GM21360 (cell line): ENCODE measurements around the gene MAP3K6.

Experiments used
- ATAC-seq: cut with Tn5 transposase; IDR thresholded peaks from one replicate; pipeline ENCODE4 v1.9.1; 2021; ENCODE audit warnings: mild to moderate bottlenecking, moderate library complexity; ENCODE audit not compliant: unreplicated experiment

MAP3K6 gene

GRCh38 chr1:27374362-27375086, 7.8 kb upstream of the MAP3K6 start, which contains the start of gene FCN3:
Gene FCN3 (minus strand): TSS chr1:27374824. CDS start chr1:27374818, 6 bp downstream.
- ATAC-seq, result no peak

GRCh38 chr1:27372808-27373690, 6.3 kb upstream of the MAP3K6 start:
- no peak for ATAC-seq

GRCh38 chr1:27372022-27372807, 5.5 kb upstream of the MAP3K6 start:
- ATAC-seq, result no peak

- no peak for ATAC-seq
Observed at GRCh38 chr1:27368869-27369582, 2.3 kb upstream of the MAP3K6 start.

- no peak for ATAC-seq
Observed at GRCh38 chr1:27367160-27367650, 444 bp upstream of the MAP3K6 start.

GRCh38 chr1:27366113-27366410, 699 bp downstream of the MAP3K6 start:
- peak; percentile 37 for ATAC-seq

GRCh38 chr1:27365372-27366112, 1.2 kb downstream of the MAP3K6 start:
- peak; percentile 30 for ATAC-seq

GRCh38 chr1:27364696-27365371, 1.9 kb downstream of the MAP3K6 start:
- no peak for ATAC-seq

- ATAC-seq, result no peak
Observed at GRCh38 chr1:27363766-27364695, 2.7 kb downstream of the MAP3K6 start.

GRCh38 chr1:27361553-27361952, 5.2 kb downstream of the MAP3K6 start:
- no peak for ATAC-seq

- no peak for ATAC-seq
Observed at GRCh38 chr1:27361044-27361402, 5.7 kb downstream of the MAP3K6 start.

- no peak for ATAC-seq
Observed at GRCh38 chr1:27360159-27361043, 6.4 kb downstream of the MAP3K6 start.

- no peak for ATAC-seq
Observed at GRCh38 chr1:27359822-27360158, 7.0 kb downstream of the MAP3K6 start.

GRCh38 chr1:27358928-27359313, 7.8 kb downstream of the MAP3K6 start:
- no peak for ATAC-seq

- no peak for ATAC-seq
Observed at GRCh38 chr1:27358038-27358927, 8.5 kb downstream of the MAP3K6 start.

GRCh38 chr1:27357281-27358037, 9.3 kb downstream of the MAP3K6 start:
- ATAC-seq, result no peak
